ENCODE results near the gene NOS1AP. TPM values are rescaled to one million over a fixed set of nuclear protein-coding genes. Genes with fewer than 3 reads are reported as not detected.
A peak's percentile ranks its signal among the peaks of the same experiment; 100 is the strongest.

Gene NOS1AP
- total and polyA plus RNA-seq, 8 donors, result 2.2 to 6.2 (median 3.3) TPM

DNA sequence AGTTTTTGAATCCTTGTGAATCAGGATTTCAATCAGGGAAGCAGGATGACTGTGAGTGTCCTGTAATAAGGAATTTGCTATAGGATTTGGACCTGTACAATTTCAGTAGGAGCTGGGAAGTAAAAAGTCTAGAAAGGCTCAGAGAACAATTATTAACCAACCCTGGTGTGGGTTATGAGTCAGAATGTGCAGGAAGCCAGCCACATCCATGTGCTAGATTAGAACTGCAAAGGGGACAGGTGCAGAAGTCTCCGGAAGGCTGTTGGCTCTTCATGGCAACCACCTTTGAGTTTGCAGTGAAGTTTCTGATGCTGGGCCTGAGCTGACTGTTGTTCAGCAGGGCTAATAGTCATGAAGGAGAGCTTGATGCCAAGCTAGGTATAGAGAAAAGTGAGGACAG lies 236.5 kb downstream of the NOS1AP start:
- Histone ChIP-seq H3K36me3 (no peaks in the 10 kb centered on the region), H3K4me3 (no peak overlapping the region), H3K4me1 (peaks cover 0 to 8% of the 10 kb centered on the region in 2 donors), H3K9me3 (peaks cover 0 to 7% of the 10 kb centered on the region in 2 donors), H3K27ac (no peak overlapping the region), H3K27me3 (no peaks in the 10 kb centered on the region)
- peak; percentile 52 for ATAC-seq
- intact Hi-C loops (cut with DNase I), result no loop called here
- no peak for DNase-seq
- no peak for TF ChIP-seq CTCF (IDR thresholded peaks at IDR 0.05)

GRCh38 chr1:162310337-162310736 lies 240.8 kb downstream of the NOS1AP start:
- Histone ChIP-seq H3K9me3 (peaks cover 0 to 7% of the 10 kb centered on the region in 2 donors), H3K27ac (no peak overlapping the region), H3K36me3 (no peaks in the 10 kb centered on the region), H3K27me3 (no peaks in the 10 kb centered on the region), H3K4me3 (no peak overlapping the region), H3K4me1 (peaks cover 0 to 11% of the 10 kb centered on the region in 2 donors)
- ATAC-seq (no peak), DNase-seq (no peak)
- TF ChIP-seq CTCF (IDR thresholded peaks at IDR 0.05), result no peak
- intact Hi-C loops (cut with DNase I), result no loop called here

DNA sequence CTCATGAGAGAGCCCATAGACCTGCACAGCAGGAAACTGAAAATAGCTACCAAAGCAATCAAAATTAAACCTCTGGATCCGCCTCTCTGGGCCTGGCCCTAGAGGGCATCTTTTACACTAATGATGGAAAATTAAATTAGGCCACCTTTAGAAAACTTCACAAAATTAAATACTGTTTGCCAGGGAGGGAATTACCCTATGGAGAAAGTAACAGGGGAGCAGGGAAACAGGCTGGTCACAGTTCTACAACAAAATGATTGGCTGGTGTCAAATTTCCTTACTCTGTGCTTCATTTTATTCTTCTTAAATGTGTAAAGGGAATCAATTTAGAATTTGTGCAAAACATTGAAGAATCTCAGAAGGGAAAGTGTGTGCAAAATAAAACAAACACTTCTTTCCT lies 244.7 kb downstream of the NOS1AP start:
- Histone ChIP-seq H3K4me1 (peaks cover 0 to 23% of the 10 kb centered on the region in 2 donors), H3K27me3 (no peaks in the 10 kb centered on the region), H3K27ac (no peak overlapping the region), H3K36me3 (no peaks in the 10 kb centered on the region), H3K9me3 (no peaks in the 10 kb centered on the region), H3K4me3 (no peak overlapping the region)
- DNase-seq, result no peak
- intact Hi-C loops (cut with DNase I), result no loop called here
- no peak for ATAC-seq
- no peak for TF ChIP-seq CTCF (IDR thresholded peaks at IDR 0.05)

DNA sequence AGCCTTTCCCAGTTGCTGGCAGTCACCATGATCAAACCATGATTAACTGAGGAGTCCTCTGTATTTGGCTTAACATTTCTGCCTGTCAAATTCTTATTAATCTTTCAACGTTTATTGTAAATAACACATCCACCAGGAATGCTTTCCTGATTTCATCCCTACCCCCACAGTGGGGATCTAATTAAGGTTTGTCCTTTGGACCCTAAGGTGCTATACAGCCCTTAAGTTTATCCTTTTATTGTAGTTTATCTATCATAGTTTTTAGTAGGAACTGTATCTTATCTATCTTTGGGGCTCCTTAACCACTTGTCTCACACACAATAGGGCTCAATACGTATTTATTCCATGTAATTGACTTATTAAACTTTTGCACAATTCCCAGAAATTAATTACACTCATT lies 246.2 kb downstream of the NOS1AP start:
- Histone ChIP-seq H3K4me1 (peaks cover 0 to 18% of the 10 kb centered on the region in 2 donors), H3K4me3 (no peak overlapping the region), H3K36me3 (no peaks in the 10 kb centered on the region), H3K27ac (no peak overlapping the region), H3K27me3 (no peaks in the 10 kb centered on the region), H3K9me3 (no peaks in the 10 kb centered on the region)
- DNase-seq, result no peak
- intact Hi-C loops (cut with DNase I), result no loop called here
- ATAC-seq, result no peak
- TF ChIP-seq CTCF (IDR thresholded peaks at IDR 0.05), result no peak

DNA sequence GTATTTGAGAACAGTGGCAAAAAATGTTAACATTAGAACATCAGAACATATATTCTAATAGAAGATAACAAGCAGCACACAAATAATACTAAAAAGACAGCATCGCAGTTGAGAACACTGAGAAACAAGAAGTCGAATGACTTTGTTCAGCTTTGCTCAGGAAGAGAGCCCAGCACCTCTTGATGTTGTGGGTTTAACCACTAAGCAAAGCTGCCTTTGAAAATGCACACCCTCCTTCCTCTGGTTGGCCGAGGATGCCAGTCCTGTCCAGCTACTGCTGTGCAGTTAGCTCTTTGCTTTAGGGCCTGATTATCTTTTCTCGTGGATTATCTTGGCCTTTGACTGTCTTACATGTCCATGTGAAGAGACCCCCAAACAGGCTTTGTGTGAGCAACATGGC lies 246.7 kb downstream of the NOS1AP start:
- ATAC-seq (no peak), DNase-seq (no peak)
- H3K4me1 ChIP-seq, result peaks cover 0 to 13% of the 10 kb centered on the region in 2 donors
- H3K4me3 ChIP-seq, result no peak overlapping the region
- no peak for TF ChIP-seq CTCF (IDR thresholded peaks at IDR 0.05)
- intact Hi-C loops (cut with DNase I), result no loop called here
- no peaks in the 10 kb centered on the region for H3K36me3 ChIP-seq
- no peak overlapping the region for H3K27ac ChIP-seq
- no peaks in the 10 kb centered on the region for H3K27me3 ChIP-seq
- H3K9me3 ChIP-seq, result no peaks in the 10 kb centered on the region
